ENCODE results near the gene MCF2L2.

DNA sequence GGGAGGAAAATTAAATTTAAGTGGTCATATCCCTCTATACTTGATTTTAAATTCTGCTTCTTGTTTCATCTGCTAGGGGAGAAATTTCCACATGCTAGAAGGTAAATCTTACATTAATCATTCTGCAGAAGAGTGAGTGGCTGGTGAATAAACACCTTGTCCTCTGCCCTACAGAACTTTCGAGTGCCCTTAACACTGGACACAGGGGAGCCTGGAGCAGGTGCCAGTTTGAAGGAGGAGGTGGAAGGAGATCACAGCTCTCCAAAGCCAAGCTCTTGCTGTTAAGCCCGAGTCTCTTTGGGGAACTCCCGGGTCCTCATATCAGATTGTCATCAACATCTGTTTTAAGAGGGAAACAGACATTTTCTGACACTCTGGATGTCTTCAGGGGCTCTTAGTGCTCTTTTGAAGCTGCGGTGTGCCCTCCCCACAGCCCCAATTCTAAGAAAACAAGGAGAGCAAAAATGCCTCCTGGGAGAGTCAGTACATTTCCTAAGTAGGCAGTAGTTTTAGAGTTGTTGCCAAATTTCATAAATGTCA is 297.2 kb downstream of the MCF2L2 start:
- no peak for TF ChIP-seq SUZ12 (IDR thresholded peaks at IDR 0.05; ENCODE audit: extremely low read depth, insufficient read depth, insufficient read length)
- TF ChIP-seq YY1 (IDR thresholded peaks at IDR 0.05; ENCODE audit: insufficient read depth, insufficient read length): no peak

Measured in NT2/D1 (cell line).